GM19452 (cell line): ENCODE results near the gene EP400.
A peak's percentile ranks its signal among the peaks of the same experiment; 100 is the strongest.

ENCODE experiments used
- ATAC-seq: cut with Tn5 transposase; IDR thresholded peaks from one replicate; pipeline ENCODE4 v1.9.1; 2021; ENCODE audit not compliant: unreplicated experiment

The EP400 gene

GRCh38 chr12:131949431-131950181 lies at the start of gene EP400:
Gene EP400, plus strand, starts transcription at chr12:131949942. Its CDS starts 10,678 bp downstream, at chr12:131960620.
- ATAC-seq: peak; percentile 89

- ATAC-seq: no peak
Measured at GRCh38 chr12:131900397-131900796, 49.3 kb upstream of the EP400 start.

GRCh38 chr12:131901431-131902331 lies 48.1 kb upstream of the EP400 start:
- ATAC-seq: no peak

- ATAC-seq: no peak
Measured at GRCh38 chr12:131902332-131903241, 47.2 kb upstream of the EP400 start.

GRCh38 chr12:131903270-131904255 lies 46.2 kb upstream of the EP400 start:
- no peak for ATAC-seq

- no peak for ATAC-seq
Measured at GRCh38 chr12:131904346-131904745, 45.4 kb upstream of the EP400 start.

- ATAC-seq: no peak
Measured at GRCh38 chr12:131905081-131905629, 44.6 kb upstream of the EP400 start.

GRCh38 chr12:131905630-131906091 lies 44.1 kb upstream of the EP400 start:
- ATAC-seq: no peak

GRCh38 chr12:131907379-131908091 lies 42.2 kb upstream of the EP400 start:
- no peak for ATAC-seq

GRCh38 chr12:131908092-131909080 lies 41.4 kb upstream of the EP400 start:
- ATAC-seq: no peak

GRCh38 chr12:131909081-131909751 lies 40.5 kb upstream of the EP400 start:
- no peak for ATAC-seq

GRCh38 chr12:131909752-131910219 lies 40.0 kb upstream of the EP400 start:
- no peak for ATAC-seq

GRCh38 chr12:131910302-131911027 lies 39.3 kb upstream of the EP400 start:
- ATAC-seq: no peak

GRCh38 chr12:131911028-131911650 lies 38.6 kb upstream of the EP400 start:
- no peak for ATAC-seq

- ATAC-seq: no peak
Measured at GRCh38 chr12:131911851-131912477, 37.8 kb upstream of the EP400 start.
